H1 (cell line): ENCODE data around the gene PSD2.

Experiments
- CTCF ChIP-seq, 3 experiments: IDR thresholded peaks; 1 replicate in 2 of 3; 2 replicates in 1 of 3; pipeline versions ENCODE4 v1.5.1 to v1.6.1; 2011; ENCODE audit warnings: low read length in 3 of 3, mild to moderate bottlenecking in 3 of 3, inconsistent platforms in 2 of 3, low read depth in 1 of 3, moderate library complexity in 1 of 3; ENCODE audit not compliant: insufficient read depth in 1 of 3; ENCODE audit errors: control extremely low read depth in 1 of 3
- EP300 ChIP-seq, 2 experiments: IDR thresholded peaks; 1 replicate in 1 of 2; 2 replicates in 1 of 2; pipeline ENCODE4 v1.6.1; 2011 to 2012; ENCODE audit warnings: low read depth in 2 of 2, low read length in 2 of 2, mild to moderate bottlenecking in 2 of 2, borderline replicate concordance in 1 of 2, inconsistent platforms in 1 of 2, moderate library complexity in 1 of 2
- GABPA ChIP-seq: IDR thresholded peaks from 2 replicates; pipeline ENCODE4 v1.6.1; 2011; ENCODE audit warnings: mild to moderate bottlenecking, low read length, moderate library complexity, borderline replicate concordance; ENCODE audit not compliant: insufficient read depth
- PHF8 ChIP-seq: fragments of 200-600 bp; sonication (generic); conservative IDR thresholded peaks from 2 replicates; pipeline ENCODE4 v1.7.1; 2012; ENCODE audit warnings: low read depth, mild to moderate bottlenecking, inconsistent platforms, low read length, moderate library complexity
- POLR2A ChIP-seq, 2 experiments: IDR thresholded peaks; 1 replicate in 1 of 2; 2 replicates in 1 of 2; pipeline ENCODE4 v1.6.1; 2011; ENCODE audit warnings: low read depth in 2 of 2, low read length in 2 of 2, mild to moderate bottlenecking in 2 of 2; ENCODE audit errors: control extremely low read depth in 1 of 2
- RNF2 ChIP-seq: fragments of 200-900, 300-1000 bp; sonication (generic); IDR thresholded peaks from 2 replicates; pipeline ENCODE4 v1.7.1; 2016; ENCODE audit warnings: borderline replicate concordance, low read depth, mild to moderate bottlenecking, antibody characterized with exemption, low read length; ENCODE audit not compliant: poor library complexity, severe bottlenecking; ENCODE audit errors: missing control alignments
- SP2 ChIP-seq: IDR thresholded peaks from 2 replicates; pipeline ENCODE4 v1.6.1; 2012; ENCODE audit warnings: mild to moderate bottlenecking, low read length, inconsistent platforms
- TCF12 ChIP-seq: IDR thresholded peaks from 2 replicates; pipeline ENCODE4 v1.6.1; 2011; ENCODE audit warnings: low read depth, mild to moderate bottlenecking, low read length
- YY1 ChIP-seq: IDR thresholded peaks from 2 replicates; pipeline ENCODE4 v1.6.1; 2011; ENCODE audit warnings: low read depth, mild to moderate bottlenecking, low read length
- TF ChIP-seq, protein P1 (sequence below): IDR thresholded peaks from 2 replicates; pipeline ENCODE4 v1.6.1; 2011; ENCODE audit warnings: low read length, improper control_type of control experiment

- TF ChIP-seq RNF2 = no peak
- no peak for TF ChIP-seq TCF12
- TF ChIP-seq CTCF (IDR thresholded peaks at IDR 0.05; ENCODE audit: control extremely low read depth in 1 of 3, insufficient read depth in 1 of 3, low read depth in 1 of 3, low read length in 3 of 3) = no peak
- no peak for TF ChIP-seq POLR2A (IDR thresholded peaks at IDR 0.05; ENCODE audit: control extremely low read depth in 1 of 2, low read depth in 2 of 2, low read length in 2 of 2)
- no peak for TF ChIP-seq PHF8
- no peak for TF ChIP-seq GABPA
- no peak for TF ChIP-seq SP2
- no peak for TF ChIP-seq EP300 (IDR thresholded peaks at IDR 0.05; ENCODE audit: borderline replicate concordance in 1 of 2, low read depth in 2 of 2, low read length in 2 of 2)
- TF ChIP-seq, protein P1, sequence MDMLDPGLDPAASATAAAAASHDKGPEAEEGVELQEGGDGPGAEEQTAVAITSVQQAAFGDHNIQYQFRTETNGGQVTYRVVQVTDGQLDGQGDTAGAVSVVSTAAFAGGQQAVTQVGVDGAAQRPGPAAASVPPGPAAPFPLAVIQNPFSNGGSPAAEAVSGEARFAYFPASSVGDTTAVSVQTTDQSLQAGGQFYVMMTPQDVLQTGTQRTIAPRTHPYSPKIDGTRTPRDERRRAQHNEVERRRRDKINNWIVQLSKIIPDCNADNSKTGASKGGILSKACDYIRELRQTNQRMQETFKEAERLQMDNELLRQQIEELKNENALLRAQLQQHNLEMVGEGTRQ = no peak
- TF ChIP-seq YY1 = no peak
Measured at GRCh38 chr5:139746691-139747582, 48.7 kb upstream of the PSD2 start.
